Type B pancreatic cell (in vitro differentiated cells): ENCODE measurements around the gene SST. TPM values are rescaled to one million over a fixed set of nuclear protein-coding genes. Genes with fewer than 3 reads are reported as not detected.

Experiments used
- DNase-seq: peaks from one replicate; pipeline ENCODE4 v3.0.0; 2021; ENCODE audit warnings: mixed read lengths; ENCODE audit not compliant: unreplicated experiment; ENCODE audit errors: extremely low spot score
- H3K27ac Mint-ChIP-seq: 2 replicates; pipeline ENCODE4 v1.8.0; 2021; ENCODE audit warnings: mild to moderate bottlenecking, mixed read lengths
- H3K27me3 Mint-ChIP-seq: 2 replicates; pipeline ENCODE4 v1.8.0; 2021; ENCODE audit warnings: mixed read lengths
- H3K36me3 Mint-ChIP-seq: 2 replicates; pipeline ENCODE4 v1.8.0; 2021; ENCODE audit warnings: mixed read lengths
- H3K4me1 Mint-ChIP-seq: one replicate; pipeline ENCODE4 v1.8.0; 2021; ENCODE audit warnings: mixed read lengths; ENCODE audit not compliant: unreplicated experiment
- H3K4me3 Mint-ChIP-seq: 2 replicates; pipeline ENCODE4 v1.8.0; 2021; ENCODE audit warnings: mild to moderate bottlenecking, mixed read lengths
- H3K9me3 Mint-ChIP-seq: 2 replicates; pipeline ENCODE4 v1.8.0; 2021; ENCODE audit warnings: mixed read lengths
- total RNA-seq: library from RNA; stranded (reverse); gene quantifications from 2 replicates; pipeline ENCODE4 v1.2.1, GENCODE V29; 2021; ENCODE audit warnings: low replicate concordance
- TF ChIP-seq, protein P1 (sequence below): fragments of 200-600 bp; sonication (generic); conservative IDR thresholded peaks from 2 replicates; pipeline ENCODE4 v1.5.0; 2021; ENCODE audit warnings: antibody characterized with exemption, mild to moderate bottlenecking

Gene SST
- total RNA-seq, 1 donor from 2014 or later = 667 TPM

DNA sequence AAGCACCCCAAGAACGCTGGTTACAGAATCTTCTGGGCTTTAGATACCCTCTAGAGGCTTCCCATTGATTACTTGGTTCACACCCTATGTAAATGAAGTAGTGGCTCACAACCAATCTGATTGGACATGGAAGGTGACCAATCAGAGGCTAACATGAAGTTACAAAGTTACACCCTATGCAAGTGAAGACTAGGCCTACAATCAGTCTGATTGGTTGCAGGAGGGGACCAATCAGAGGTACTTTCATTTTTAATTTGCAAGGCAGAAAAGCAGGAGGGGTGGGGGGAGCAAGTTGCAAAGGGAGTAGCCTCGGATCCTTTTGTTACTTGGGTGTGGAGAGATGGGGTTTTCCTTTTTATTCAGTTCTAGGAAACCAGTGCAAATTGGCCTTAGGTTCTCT, 43.3 kb upstream of the SST start:
- Mint-ChIP-seq H3K4me3 (no peak overlapping the region), H3K27me3 (peaks cover 12% of the 10 kb centered on the region), H3K9me3 (no peaks in the 10 kb centered on the region), H3K36me3 (no peaks in the 10 kb centered on the region), H3K4me1 (no peaks in the 10 kb centered on the region), H3K27ac (no peak overlapping the region)
- TF ChIP-seq, protein P1, sequence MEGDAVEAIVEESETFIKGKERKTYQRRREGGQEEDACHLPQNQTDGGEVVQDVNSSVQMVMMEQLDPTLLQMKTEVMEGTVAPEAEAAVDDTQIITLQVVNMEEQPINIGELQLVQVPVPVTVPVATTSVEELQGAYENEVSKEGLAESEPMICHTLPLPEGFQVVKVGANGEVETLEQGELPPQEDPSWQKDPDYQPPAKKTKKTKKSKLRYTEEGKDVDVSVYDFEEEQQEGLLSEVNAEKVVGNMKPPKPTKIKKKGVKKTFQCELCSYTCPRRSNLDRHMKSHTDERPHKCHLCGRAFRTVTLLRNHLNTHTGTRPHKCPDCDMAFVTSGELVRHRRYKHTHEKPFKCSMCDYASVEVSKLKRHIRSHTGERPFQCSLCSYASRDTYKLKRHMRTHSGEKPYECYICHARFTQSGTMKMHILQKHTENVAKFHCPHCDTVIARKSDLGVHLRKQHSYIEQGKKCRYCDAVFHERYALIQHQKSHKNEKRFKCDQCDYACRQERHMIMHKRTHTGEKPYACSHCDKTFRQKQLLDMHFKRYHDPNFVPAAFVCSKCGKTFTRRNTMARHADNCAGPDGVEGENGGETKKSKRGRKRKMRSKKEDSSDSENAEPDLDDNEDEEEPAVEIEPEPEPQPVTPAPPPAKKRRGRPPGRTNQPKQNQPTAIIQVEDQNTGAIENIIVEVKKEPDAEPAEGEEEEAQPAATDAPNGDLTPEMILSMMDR = no peak
- DNase-seq = no peak

DNA sequence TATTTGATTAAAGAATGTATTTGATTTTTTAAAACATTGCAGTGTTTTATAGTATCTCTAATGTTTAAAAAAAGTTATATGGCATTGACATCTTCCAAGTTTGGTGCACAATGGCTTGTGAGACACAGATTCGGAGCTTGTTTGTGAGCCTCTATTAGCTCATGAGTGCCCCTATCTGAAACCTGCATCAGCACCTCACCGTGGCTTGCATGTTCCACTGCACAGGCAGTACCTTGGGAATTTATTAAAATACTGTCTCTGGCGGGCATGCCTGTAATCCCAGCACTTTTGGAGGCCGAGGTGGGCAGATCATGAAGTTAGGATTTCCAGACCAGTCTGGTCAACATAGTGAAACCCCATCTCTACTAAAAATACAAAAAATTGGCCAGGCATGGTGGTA, 39.0 kb upstream of the SST start:
- no peak for DNase-seq
- no peaks in the 10 kb centered on the region for H3K27me3 Mint-ChIP-seq
- H3K9me3 Mint-ChIP-seq = no peaks in the 10 kb centered on the region
- TF ChIP-seq, protein P1 = peak; percentile 35
- no peaks in the 10 kb centered on the region for H3K4me1 Mint-ChIP-seq
- no peaks in the 10 kb centered on the region for H3K36me3 Mint-ChIP-seq
- no peak overlapping the region for H3K4me3 Mint-ChIP-seq
- no peak overlapping the region for H3K27ac Mint-ChIP-seq

DNA sequence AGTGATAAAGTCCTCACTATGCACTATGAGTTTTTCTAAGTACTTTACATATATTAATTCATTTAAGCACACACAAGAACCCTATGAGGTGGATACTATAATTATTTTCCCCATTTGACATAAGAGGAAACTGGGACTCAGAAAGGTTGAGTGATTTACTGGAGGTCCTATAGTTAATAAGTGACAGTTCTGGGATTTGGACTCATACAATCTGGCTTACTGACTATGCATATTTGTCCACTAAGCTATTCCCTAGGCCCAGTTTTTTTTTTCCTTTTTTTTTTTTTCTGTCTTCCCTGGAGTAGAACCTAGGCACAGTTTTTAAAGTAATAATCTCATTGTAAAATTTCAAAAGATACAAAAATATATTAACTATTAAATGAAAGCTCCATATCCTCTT, 38.5 kb upstream of the SST start:
- Mint-ChIP-seq H3K4me1 (no peaks in the 10 kb centered on the region), H3K27ac (no peak overlapping the region), H3K27me3 (no peaks in the 10 kb centered on the region), H3K4me3 (no peak overlapping the region), H3K9me3 (no peaks in the 10 kb centered on the region), H3K36me3 (no peaks in the 10 kb centered on the region)
- TF ChIP-seq, protein P1 = no peak
- DNase-seq = no peak

DNA sequence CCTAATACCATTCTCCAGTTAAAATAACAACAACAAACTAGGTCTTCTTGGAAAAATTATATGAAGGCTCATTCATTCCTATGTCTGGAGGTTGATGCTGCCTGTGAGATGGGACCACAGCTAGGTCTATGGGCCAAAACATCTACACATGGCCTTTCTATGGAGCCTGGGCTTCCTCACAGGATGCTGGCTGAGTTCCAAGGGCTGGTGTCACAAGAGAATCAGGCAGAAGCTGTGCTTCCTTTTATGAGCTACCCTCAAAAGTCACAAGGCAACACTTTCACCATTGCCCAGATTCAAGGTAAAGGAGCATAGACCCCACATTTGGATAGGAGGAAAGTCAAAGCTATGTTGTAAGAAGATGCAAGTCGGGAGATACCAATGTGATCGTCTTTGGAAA, 36.8 kb upstream of the SST start:
- DNase-seq = no peak
- TF ChIP-seq, protein P1 = no peak
- Mint-ChIP-seq H3K4me1 (no peaks in the 10 kb centered on the region), H3K27ac (no peak overlapping the region), H3K27me3 (no peaks in the 10 kb centered on the region), H3K4me3 (no peak overlapping the region), H3K36me3 (no peaks in the 10 kb centered on the region), H3K9me3 (no peaks in the 10 kb centered on the region)

DNA sequence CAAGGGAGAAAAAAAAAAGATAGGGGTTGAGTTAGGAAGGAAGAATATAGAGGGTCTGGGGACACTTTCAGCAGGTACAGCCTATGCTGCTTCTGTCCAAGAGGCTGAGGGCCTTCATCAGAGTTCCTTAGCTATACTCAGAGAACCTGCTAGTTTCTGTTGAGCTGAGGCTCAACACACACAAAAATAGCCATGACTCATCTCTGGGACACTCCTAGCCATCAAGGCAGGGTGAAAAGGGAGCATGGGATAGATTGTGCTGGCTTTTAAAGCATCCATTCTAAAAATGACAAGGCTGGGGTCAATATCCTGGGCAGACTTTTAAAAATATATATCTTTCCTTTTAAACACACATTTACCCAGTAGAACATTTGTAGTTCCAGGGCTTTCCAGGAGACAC, 35.0 kb upstream of the SST start:
- no peak overlapping the region for H3K4me3 Mint-ChIP-seq
- no peaks in the 10 kb centered on the region for H3K9me3 Mint-ChIP-seq
- H3K27me3 Mint-ChIP-seq = peaks cover 3% of the 10 kb centered on the region
- H3K36me3 Mint-ChIP-seq = no peaks in the 10 kb centered on the region
- no peak overlapping the region for H3K27ac Mint-ChIP-seq
- H3K4me1 Mint-ChIP-seq = no peaks in the 10 kb centered on the region
- DNase-seq = no peak
- TF ChIP-seq, protein P1 = no peak

DNA sequence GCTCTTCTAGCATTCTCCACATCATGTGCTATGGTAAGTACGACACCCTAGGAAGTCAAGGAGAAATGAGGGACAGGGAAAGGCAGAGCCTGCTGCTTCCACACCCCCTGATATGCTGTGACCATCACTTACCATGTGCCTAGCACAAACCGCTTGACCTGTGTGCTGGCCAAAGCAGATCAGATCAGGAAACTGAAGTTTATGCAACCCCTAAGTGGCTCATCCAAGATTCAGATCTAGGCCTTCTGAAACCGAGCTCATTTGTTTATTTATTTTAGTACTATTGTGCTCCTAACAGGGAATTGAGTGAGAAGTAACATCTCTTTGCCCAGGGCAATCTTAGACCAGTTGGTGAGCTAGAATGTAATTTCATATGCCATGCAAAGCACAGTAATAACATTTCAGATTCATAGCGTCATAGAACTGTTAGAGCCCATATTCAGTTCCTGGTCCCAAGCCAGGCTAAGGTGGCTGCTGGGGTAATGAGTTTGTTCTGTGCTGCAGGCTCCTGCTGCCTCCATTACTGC, 32.4 kb upstream of the SST start, which contains the start of gene RTP2:
Gene RTP2 (minus strand): TSS at position 51 of the 527 bp plus-strand sequence. CDS start 429 bp downstream, outside the sequence.
- Mint-ChIP-seq H3K9me3 (no peaks in the 10 kb centered on the region), H3K27ac (no peak within 1 kb of the TSS), H3K4me3 (no peak within 1 kb of the TSS), H3K36me3 (no peaks in the 10 kb centered on the region), H3K4me1 (no peaks in the 10 kb centered on the region), H3K27me3 (peaks cover 3% of the 10 kb centered on the region)
- TF ChIP-seq, protein P1 = no peak
- no peak for DNase-seq
